Endodermal cell (in vitro differentiated cells): ENCODE results near the gene PLEKHJ1. TPM values are rescaled to one million over a fixed set of nuclear protein-coding genes. Genes with fewer than 3 reads are reported as not detected.
A peak's percentile ranks its signal among the peaks of the same experiment; 100 is the strongest.

Experiments
- DNase-seq: peaks from one replicate; pipeline ENCODE4 v3.0.0-alpha.2; 2017
- H3K27ac ChIP-seq: 2 replicates; pipeline ENCODE4 v1.5.1; 2013; ENCODE audit warnings: mild to moderate bottlenecking, low read depth, low read length, moderate library complexity
- H3K27me3 ChIP-seq: 2 replicates; pipeline ENCODE4 v1.6.1; 2013; ENCODE audit warnings: mild to moderate bottlenecking, low read length, moderate library complexity; ENCODE audit not compliant: insufficient read depth, control insufficient read depth, poor library complexity, severe bottlenecking
- H3K36me3 ChIP-seq: 2 replicates; pipeline ENCODE4 v1.7.0; 2013; ENCODE audit warnings: mild to moderate bottlenecking, low read length, moderate library complexity; ENCODE audit not compliant: control insufficient read depth, insufficient read depth
- H3K4me1 ChIP-seq: one replicate; pipeline ENCODE4 v1.7.0; 2013; ENCODE audit warnings: low read length; ENCODE audit not compliant: control insufficient read depth, insufficient read depth
- H3K4me3 ChIP-seq: 2 replicates; pipeline ENCODE4 v1.5.1; 2013; ENCODE audit warnings: mild to moderate bottlenecking, low read length, moderate library complexity
- H3K9ac ChIP-seq: 2 replicates; pipeline ENCODE4 v1.6.1; 2013; ENCODE audit warnings: mild to moderate bottlenecking, low read length, moderate library complexity; ENCODE audit not compliant: poor library complexity, severe bottlenecking; ENCODE audit errors: extremely low read depth
- H3K9me3 ChIP-seq: 2 replicates; pipeline ENCODE4 v1.6.1; 2013; ENCODE audit warnings: mild to moderate bottlenecking, low read length, moderate library complexity; ENCODE audit not compliant: control insufficient read depth
- H3K27ac Mint-ChIP-seq: 2 replicates; pipeline ENCODE4 v1.8.0; 2020; ENCODE audit warnings: mixed read lengths
- H3K27me3 Mint-ChIP-seq: 2 replicates; pipeline ENCODE4 v1.8.0; 2021; ENCODE audit warnings: mild to moderate bottlenecking, mixed read lengths; ENCODE audit not compliant: insufficient read depth
- H3K36me3 Mint-ChIP-seq: 2 replicates; pipeline ENCODE4 v1.8.0; 2020; ENCODE audit warnings: low read depth, mixed read lengths
- H3K4me1 Mint-ChIP-seq: 2 replicates; pipeline ENCODE4 v1.8.0; 2020; ENCODE audit warnings: mixed read lengths
- H3K4me3 Mint-ChIP-seq: 2 replicates; pipeline ENCODE4 v1.8.0; 2020; ENCODE audit warnings: mild to moderate bottlenecking, moderate library complexity, mixed read lengths
- H3K9me3 Mint-ChIP-seq: 2 replicates; pipeline ENCODE4 v1.8.0; 2020; ENCODE audit warnings: mild to moderate bottlenecking, mixed read lengths
- WGBS, 2 experiments: methylation state at CpG; one replicate each; pipeline versions ENCODE4 v1.1.5 to v1.1.7; 2013; ENCODE audit warnings: missing lambda C conversion rate in 2 of 2, mixed read lengths in 1 of 2; ENCODE audit not compliant: insufficient coverage in 1 of 2, insufficient read length in 1 of 2; 5-methylcytosine and 5-hydroxymethylcytosine counted together
- total RNA-seq, 2 donors: library from RNA; stranded (reverse); fragmentation: NEBNext Ultra II Directional in 1 of 2; extraction: Animal tissue kit (Norgen Biotek cat#: 25700) in 1 of 2; gene quantifications; 2 replicates in 1 of 2; 3 replicates in 1 of 2; pipeline ENCODE4 v1.2.1, GENCODE V29; 2021
- TF ChIP-seq, protein P1 (sequence below): fragments of 200-600 bp; sonication (generic); conservative IDR thresholded peaks from 2 replicates; pipeline ENCODE4 v1.5.0; 2021; ENCODE audit warnings: antibody characterized with exemption, mild to moderate bottlenecking

Gene PLEKHJ1
- total RNA-seq, 2 donors from 2014 or later, result 146 to 192 TPM

DNA sequence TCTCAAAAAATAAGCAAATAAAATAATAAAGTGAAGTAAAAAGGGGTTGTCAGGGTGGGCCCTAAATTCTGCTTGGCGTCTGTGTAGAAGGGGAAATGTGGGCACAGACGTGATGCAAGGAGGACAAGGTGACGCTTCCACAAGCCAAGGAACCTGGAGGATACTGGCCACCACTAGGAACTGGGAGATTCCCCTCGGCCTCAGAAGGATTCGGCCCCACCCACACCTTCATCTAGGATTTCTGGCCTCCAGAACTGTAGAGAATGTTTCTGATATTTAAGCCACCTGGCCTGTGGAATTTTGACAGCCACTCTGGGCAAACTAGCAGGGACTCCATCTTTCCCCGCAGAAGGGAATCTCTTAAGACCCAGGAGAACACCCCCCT lies 1.1 kb downstream of the PLEKHJ1 start:
- Histone ChIP-seq H3K27me3 (no peaks in the 10 kb centered on the region), H3K27ac (peak overlapping the region; percentile 97), H3K4me3 (peak overlapping the region; percentile 91), H3K9me3 (no peaks in the 10 kb centered on the region), H3K9ac (peak overlapping the region; percentile 97), H3K36me3 (peaks cover 34% of the 10 kb centered on the region), H3K4me1 (peaks cover 3% of the 10 kb centered on the region)
- Mint-ChIP-seq H3K4me1 (peaks cover 25% of the 10 kb centered on the region), H3K9me3 (no peaks in the 10 kb centered on the region), H3K4me3 (peak overlapping the region; percentile 92), H3K27me3 (no peaks in the 10 kb centered on the region), H3K27ac (peak overlapping the region; percentile 93), H3K36me3 (peaks cover 36% of the 10 kb centered on the region)
- TF ChIP-seq, protein P1, sequence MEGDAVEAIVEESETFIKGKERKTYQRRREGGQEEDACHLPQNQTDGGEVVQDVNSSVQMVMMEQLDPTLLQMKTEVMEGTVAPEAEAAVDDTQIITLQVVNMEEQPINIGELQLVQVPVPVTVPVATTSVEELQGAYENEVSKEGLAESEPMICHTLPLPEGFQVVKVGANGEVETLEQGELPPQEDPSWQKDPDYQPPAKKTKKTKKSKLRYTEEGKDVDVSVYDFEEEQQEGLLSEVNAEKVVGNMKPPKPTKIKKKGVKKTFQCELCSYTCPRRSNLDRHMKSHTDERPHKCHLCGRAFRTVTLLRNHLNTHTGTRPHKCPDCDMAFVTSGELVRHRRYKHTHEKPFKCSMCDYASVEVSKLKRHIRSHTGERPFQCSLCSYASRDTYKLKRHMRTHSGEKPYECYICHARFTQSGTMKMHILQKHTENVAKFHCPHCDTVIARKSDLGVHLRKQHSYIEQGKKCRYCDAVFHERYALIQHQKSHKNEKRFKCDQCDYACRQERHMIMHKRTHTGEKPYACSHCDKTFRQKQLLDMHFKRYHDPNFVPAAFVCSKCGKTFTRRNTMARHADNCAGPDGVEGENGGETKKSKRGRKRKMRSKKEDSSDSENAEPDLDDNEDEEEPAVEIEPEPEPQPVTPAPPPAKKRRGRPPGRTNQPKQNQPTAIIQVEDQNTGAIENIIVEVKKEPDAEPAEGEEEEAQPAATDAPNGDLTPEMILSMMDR, result no peak
- DNase-seq, result no peak
- 69 to 70% methylated on average over 5 to 6 of the region's 6 CpGs for WGBS, 2 experiments

DNA sequence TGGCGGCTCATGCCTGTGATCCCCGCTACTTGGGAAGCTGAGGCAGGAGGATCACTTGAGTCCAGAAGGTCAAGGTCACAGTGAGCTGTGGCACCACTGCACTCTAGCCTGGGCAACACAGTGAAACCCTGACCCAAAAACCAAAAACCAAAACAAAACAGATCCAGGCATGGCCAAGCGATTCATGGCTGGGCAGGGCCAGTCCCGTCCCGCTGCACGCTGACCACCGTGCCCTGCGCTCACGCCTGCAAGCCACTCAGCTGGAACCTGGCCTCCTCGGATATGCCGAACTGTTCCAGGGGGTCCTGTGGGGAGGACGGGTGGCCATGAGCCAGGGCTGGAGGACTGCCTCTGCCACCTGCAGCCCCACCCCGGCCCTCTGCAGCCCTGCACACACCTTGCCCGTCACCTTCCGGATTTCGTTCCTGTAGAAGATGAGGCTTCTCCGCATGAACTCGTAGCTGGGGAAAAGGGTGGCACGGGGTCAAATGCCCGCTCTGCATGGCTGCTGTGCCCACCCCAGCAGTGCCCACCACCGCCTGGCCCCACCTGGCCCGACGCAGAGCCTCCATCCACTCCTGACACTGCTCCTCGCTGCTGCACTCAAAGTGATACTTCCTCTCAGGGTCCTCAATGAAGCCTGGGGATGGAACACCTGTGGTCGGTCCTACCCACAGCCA lies 2.4 kb downstream of the PLEKHJ1 start:
- H3K36me3 Mint-ChIP-seq, result peaks cover 41% of the 10 kb centered on the region

DNA sequence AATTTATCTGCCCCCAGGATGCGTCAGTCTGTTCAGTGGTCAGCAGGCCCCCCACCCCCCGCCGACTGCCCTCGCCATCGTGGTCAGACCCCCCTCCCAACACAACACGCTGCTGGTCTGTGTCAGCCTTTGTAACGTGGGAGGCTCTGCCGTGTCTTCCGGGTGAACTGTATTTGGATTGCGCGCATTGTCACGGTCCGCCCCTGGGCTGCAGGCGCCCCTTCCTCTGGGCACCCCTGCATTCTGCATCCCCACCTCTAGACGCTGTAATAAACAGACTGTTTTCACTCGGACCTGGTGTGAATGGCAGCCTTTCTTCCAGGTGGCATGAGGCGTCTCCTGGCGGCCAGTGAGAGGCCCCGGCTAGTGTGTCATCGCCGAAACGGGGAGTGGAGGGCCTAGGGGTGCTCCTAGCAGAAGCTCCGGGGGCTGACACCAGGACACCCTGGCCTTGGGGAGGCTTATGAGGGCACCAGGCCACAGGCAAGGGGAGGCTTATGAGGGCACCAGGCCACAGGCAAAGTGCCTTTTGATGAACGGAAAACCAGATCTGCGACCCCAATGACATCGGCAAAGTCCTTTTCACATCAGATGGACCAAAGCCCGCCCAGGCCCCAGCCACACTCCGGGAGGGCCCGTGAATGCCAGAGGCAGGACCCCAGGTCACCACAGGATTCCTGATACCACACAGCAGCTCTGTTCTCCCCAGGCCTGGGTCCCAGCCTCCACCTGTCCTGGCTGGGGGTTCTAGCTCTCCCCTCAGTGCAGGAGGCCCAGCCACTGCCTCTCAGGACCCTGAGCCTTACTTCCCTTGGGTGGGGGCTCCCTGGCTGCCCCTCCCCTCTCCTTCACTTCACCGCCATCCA lies 3.6 kb downstream of the PLEKHJ1 start:
- H3K9ac ChIP-seq, result no peak overlapping the region
- peaks cover 33% of the 10 kb centered on the region for H3K36me3 ChIP-seq
- no peaks in the 10 kb centered on the region for H3K27me3 ChIP-seq
- no peaks in the 10 kb centered on the region for H3K4me1 ChIP-seq
- Mint-ChIP-seq H3K36me3 (peaks cover 31% of the 10 kb centered on the region), H3K9me3 (no peaks in the 10 kb centered on the region), H3K27ac (peak overlapping the region; percentile 52), H3K4me3 (no peak overlapping the region), H3K27me3 (no peaks in the 10 kb centered on the region), H3K4me1 (peaks cover 5% of the 10 kb centered on the region)
- 94 to 96% methylated on average over 23 to 28 of the region's 30 CpGs for WGBS, 2 experiments
- H3K4me3 ChIP-seq, result no peak overlapping the region
- TF ChIP-seq, protein P1, result no peak
- peak overlapping the region; percentile 24 for H3K27ac ChIP-seq
- DNase-seq, result no peak
- no peaks in the 10 kb centered on the region for H3K9me3 ChIP-seq

More for the DNA sequence above, 2.4 kb downstream of the PLEKHJ1 start:
- TF ChIP-seq, protein P1, result no peak
- H3K4me3 ChIP-seq, result no peak overlapping the region
- peaks cover 17% of the 10 kb centered on the region for H3K4me1 Mint-ChIP-seq
- no peak for DNase-seq
- peaks cover 41% of the 10 kb centered on the region for H3K36me3 ChIP-seq
- no peak overlapping the region for H3K27ac ChIP-seq
- peak overlapping the region; percentile 30 for H3K27ac Mint-ChIP-seq
- no peaks in the 10 kb centered on the region for H3K9me3 ChIP-seq
- no peaks in the 10 kb centered on the region for H3K9me3 Mint-ChIP-seq
- WGBS, 2 experiments, result 95 to 96% methylated on average over 23 to 25 of the region's 25 CpGs
- no peak overlapping the region for H3K9ac ChIP-seq
- no peaks in the 10 kb centered on the region for H3K27me3 ChIP-seq
- peaks cover 3% of the 10 kb centered on the region for H3K4me1 ChIP-seq
- no peaks in the 10 kb centered on the region for H3K27me3 Mint-ChIP-seq
- peak overlapping the region; percentile 92 for H3K4me3 Mint-ChIP-seq
